GM23338 (cell line): Measurements from ENCODE around the gene RNF181. TPM values are rescaled to one million over a fixed set of nuclear protein-coding genes. Genes with fewer than 3 reads are reported as not detected.

Experiments used
- ATAC-seq: fragments of 200-7000 bp; cut with Tn5 transposase; 3 replicates; pipeline ENCODE4 v1.9.1; 2020
- DNase-seq: peaks from one replicate; pipeline ENCODE4 v3.0.0-alpha.2; 2015; ENCODE audit warnings: low spot score
- H2AFZ ChIP-seq: fragments of 200-600 bp; sonication (generic); 2 replicates; pipeline ENCODE4 v1.8.0; 2016; ENCODE audit warnings: antibody characterized with exemption, mild to moderate bottlenecking, moderate library complexity
- H3F3A ChIP-seq: fragments of 200-600 bp; sonication (generic); replicated peaks from 2 replicates; pipeline ENCODE4 v1.8.0; 2017; ENCODE audit warnings: antibody characterized with exemption, mixed run types, low read depth
- H3K27ac ChIP-seq: fragments of 200-600 bp; sonication (generic); 2 replicates; pipeline ENCODE4 v1.6.1; 2016; ENCODE audit warnings: low read depth
- H3K27me3 ChIP-seq: fragments of 200-600 bp; sonication (generic); 2 replicates; pipeline ENCODE4 v1.8.0; 2016; ENCODE audit warnings: mild to moderate bottlenecking, mixed run types, moderate library complexity; ENCODE audit not compliant: insufficient read depth
- H3K36me3 ChIP-seq: fragments of 200-600 bp; sonication (generic); 2 replicates; pipeline ENCODE4 v1.8.0; 2016; ENCODE audit warnings: mild to moderate bottlenecking; ENCODE audit not compliant: insufficient read depth
- H3K4me1 ChIP-seq: fragments of 200-600 bp; sonication (generic); 2 replicates; pipeline ENCODE4 v1.8.0; 2016; ENCODE audit warnings: mild to moderate bottlenecking, moderate library complexity; ENCODE audit not compliant: insufficient read depth
- H3K4me2 ChIP-seq: fragments of 200-600 bp; sonication (generic); 2 replicates; pipeline ENCODE4 v1.7.1; 2017; ENCODE audit warnings: mixed run types
- H3K4me3 ChIP-seq: fragments of 200-600 bp; sonication (generic); 2 replicates; pipeline ENCODE4 v1.6.1; 2016; ENCODE audit warnings: mixed run types
- H3K79me2 ChIP-seq: fragments of 200-600 bp; sonication (generic); replicated peaks from 2 replicates; pipeline ENCODE4 v1.8.0; 2017; ENCODE audit warnings: mild to moderate bottlenecking; ENCODE audit not compliant: insufficient read depth
- H3K9me2 ChIP-seq: fragments of 200-600 bp; sonication (generic); 2 replicates; pipeline ENCODE4 v1.8.0; 2017; ENCODE audit not compliant: insufficient read depth
- H4K20me1 ChIP-seq: fragments of 200-600 bp; sonication (generic); replicated peaks from 2 replicates; pipeline ENCODE4 v1.8.0; 2017; ENCODE audit warnings: mild to moderate bottlenecking; ENCODE audit not compliant: insufficient read depth
- H3K27ac Mint-ChIP-seq: 2 replicates; pipeline ENCODE4 v1.8.0; 2020; ENCODE audit warnings: inconsistent platforms, mild to moderate bottlenecking, moderate library complexity, mixed read lengths
- H3K27me3 Mint-ChIP-seq: 3 replicates; pipeline ENCODE4 v1.8.0; 2022; ENCODE audit warnings: low read depth, mild to moderate bottlenecking, moderate library complexity, mixed read lengths, inconsistent platforms; ENCODE audit not compliant: insufficient read depth, poor library complexity
- H3K36me3 Mint-ChIP-seq: 3 replicates; pipeline ENCODE4 v1.8.0; 2021; ENCODE audit warnings: low read depth, mild to moderate bottlenecking, inconsistent platforms, moderate library complexity, mixed read lengths
- H3K4me1 Mint-ChIP-seq: 3 replicates; pipeline ENCODE4 v1.8.0; 2020; ENCODE audit warnings: mild to moderate bottlenecking, inconsistent platforms, mixed read lengths
- H3K4me3 Mint-ChIP-seq: 3 replicates; pipeline ENCODE4 v1.8.0; 2021; ENCODE audit warnings: moderate library complexity, mild to moderate bottlenecking, inconsistent platforms, mixed read lengths
- H3K9me3 Mint-ChIP-seq: 3 replicates; pipeline ENCODE4 v1.8.0; 2020; ENCODE audit warnings: moderate library complexity, mild to moderate bottlenecking, inconsistent platforms, mixed read lengths
- CREB1 ChIP-seq: fragments of 250-450 bp; sonication (Bioruptor Pico); IDR thresholded peaks from 2 replicates; pipeline ENCODE4 v1.5.0; 2020; ENCODE audit warnings: low read depth, mild to moderate bottlenecking, moderate library complexity
- EZH2phosphoT487 ChIP-seq: fragments of 200-600 bp; sonication (generic); IDR thresholded peaks from one replicate; pipeline ENCODE4 v1.8.1; 2018; ENCODE audit warnings: antibody characterized with exemption; ENCODE audit not compliant: unreplicated experiment
- JUNB ChIP-seq: IDR thresholded peaks from one replicate; pipeline ENCODE4 v1.6.1; 2016; ENCODE audit warnings: antibody characterized with exemption; ENCODE audit not compliant: unreplicated experiment
- NANOG ChIP-seq: IDR thresholded peaks from 2 replicates; pipeline ENCODE4 v1.6.1; 2016; ENCODE audit warnings: antibody characterized with exemption, borderline replicate concordance
- POLR2AphosphoS5 ChIP-seq: IDR thresholded peaks from 2 replicates; pipeline ENCODE4 v1.6.1; 2016; ENCODE audit warnings: antibody characterized with exemption, low read depth
- ZNF114 ChIP-seq: fragments of 250-450 bp; sonication (Bioruptor Pico); IDR thresholded peaks from 2 replicates; pipeline ENCODE4 v1.5.0; 2020; ENCODE audit warnings: mild to moderate bottlenecking, moderate library complexity
- ZNF331 ChIP-seq: fragments of 250-450 bp; sonication (Bioruptor Pico); IDR thresholded peaks from 2 replicates; pipeline ENCODE4 v1.5.0; 2020; ENCODE audit warnings: low read depth, mild to moderate bottlenecking, moderate library complexity
- polyA plus RNA-seq: library from polyadenylated mRNA; unstranded; fragments of >200 nt; fragmentation: Nextera tagmentation; extraction: Ambion mirVana; gene quantifications from 2 replicates; pipeline ENCODE4 v1.2.1, GENCODE V29; 2016
- total RNA-seq: library from RNA; depleted of rRNA; stranded (reverse); fragments of >200 nt; shearing (Covaris generic); gene quantifications from 2 replicates; pipeline ENCODE4 v1.2.3, GENCODE V29; 2014
- TF ChIP-seq, protein P1 (sequence below): IDR thresholded peaks from one replicate; pipeline ENCODE4 v1.6.1; 2018; ENCODE audit warnings: antibody characterized with exemption; ENCODE audit not compliant: unreplicated experiment
- TF ChIP-seq, protein P2 (sequence below): fragments of 250-450 bp; sonication (Bioruptor Pico); IDR thresholded peaks from 2 replicates; pipeline ENCODE4 v1.5.0; 2020; ENCODE audit warnings: mild to moderate bottlenecking, moderate library complexity

The RNF181 gene
- total and polyA plus RNA-seq, 2 experiments from 2014 or later = 114 to 260 TPM

DNA sequence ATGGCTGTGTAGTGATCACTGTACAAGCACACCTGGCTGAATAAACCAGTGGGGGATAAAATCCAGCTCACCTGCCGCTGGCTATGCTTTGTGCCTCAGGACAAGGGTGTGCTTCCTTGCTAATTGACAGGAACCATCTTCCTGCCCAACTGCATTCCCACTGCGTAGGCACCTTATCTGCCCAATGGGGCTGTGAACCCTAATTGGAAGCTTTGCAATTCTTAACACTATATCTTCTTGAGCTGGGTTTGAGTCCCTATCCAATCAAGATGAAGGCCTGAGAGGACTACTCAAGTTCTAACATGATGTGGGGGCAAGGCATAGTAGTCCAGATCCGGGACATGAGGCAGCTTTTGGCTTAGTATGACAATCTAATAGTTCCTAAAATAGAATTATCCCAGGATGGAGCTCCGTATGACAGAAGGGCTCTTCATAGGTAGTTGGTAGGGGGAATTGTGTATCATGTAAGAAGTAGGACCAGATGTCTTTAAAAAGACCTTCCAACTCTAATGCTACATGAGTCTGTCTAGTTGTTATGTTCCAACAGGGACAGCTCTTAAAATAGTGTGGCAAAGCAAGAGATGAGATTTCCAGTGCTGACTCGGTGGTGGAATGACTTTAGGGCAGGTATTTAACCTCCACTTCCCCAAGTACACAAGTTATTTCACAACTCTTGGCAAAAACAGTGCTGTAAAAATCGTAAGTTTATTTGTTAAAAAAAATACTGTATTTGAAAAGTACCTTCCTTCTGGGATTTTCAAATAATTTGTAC is 9.2 kb downstream of the RNF181 start:
- Histone ChIP-seq H3F3A (peaks cover 18% of the 10 kb centered on the region; the same call in 1 of the 2 replicates), H3K36me3 (0 out of 2 replicates have a peak, but pooled peaks cover 3% of the 10 kb centered on the region), H3K27ac (no peak overlapping the region; the same call in 1 of the 2 replicates), H2AFZ (no peak overlapping the region), H3K79me2 (peaks cover 23% of the 10 kb centered on the region), H3K9me2 (no peaks in the 10 kb centered on the region), H3K4me1 (peaks cover 3% of the 10 kb centered on the region; the same call in 1 of the 2 replicates), H4K20me1 (peaks cover 30% of the 10 kb centered on the region), H3K27me3 (no peaks in the 10 kb centered on the region), H3K4me3 (no peak overlapping the region), H3K4me2 (peak overlapping the region; percentile 53; the same call in 1 of the 2 replicates)
- peaks cover 3% of the 10 kb centered on the region; the same call in 1 of the 3 replicates for H3K9me3 Mint-ChIP-seq
- ATAC-seq (no peak), DNase-seq (no peak)
- peaks cover 13% of the 10 kb centered on the region for H3K4me1 Mint-ChIP-seq
- H3K36me3 Mint-ChIP-seq = peaks cover 36% of the 10 kb centered on the region
- no peak overlapping the region for H3K27ac Mint-ChIP-seq
- TF ChIP-seq ZNF331 (no peak), EZH2phosphoT487 (no peak), NANOG (no peak), ZNF114 (CRISPR knock-in tag) (no peak), CREB1 (CRISPR knock-in tag) (no peak), JUNB (no peak)
- H3K27me3 Mint-ChIP-seq = peaks cover 21% of the 10 kb centered on the region
- no peak overlapping the region for H3K4me3 Mint-ChIP-seq

DNA sequence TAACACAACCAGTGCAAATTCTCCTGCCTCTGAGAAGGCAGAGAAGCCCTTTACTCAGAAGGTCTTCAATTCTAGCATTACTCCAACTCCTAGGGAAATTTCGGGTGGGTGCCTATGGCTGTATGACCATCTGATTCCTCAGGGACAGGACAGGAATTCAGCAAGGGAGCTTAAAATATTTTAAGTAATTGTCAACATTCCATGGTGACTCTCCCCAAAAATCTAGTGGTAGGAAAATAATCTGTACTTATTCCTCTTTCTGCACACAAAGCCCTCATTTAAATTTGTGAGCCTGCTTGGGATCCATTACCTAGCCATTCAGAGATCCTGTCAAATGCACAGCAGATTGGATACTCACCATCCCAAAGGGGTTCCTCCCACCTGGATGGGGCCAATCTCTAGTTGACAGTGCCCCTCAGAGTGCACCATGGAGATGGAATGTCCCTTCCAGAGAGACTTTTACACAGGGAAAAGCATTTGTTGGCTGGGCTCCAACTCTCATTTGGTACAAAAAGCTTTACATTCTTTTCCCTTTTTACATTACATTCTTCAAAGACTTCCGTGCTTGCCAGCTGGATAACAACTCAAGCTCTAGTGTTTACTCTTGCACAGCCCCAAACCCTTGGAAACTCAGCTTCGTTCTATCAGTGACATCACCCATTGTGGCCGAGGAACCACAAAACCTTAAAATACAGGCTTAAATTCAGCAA is 10.0 kb downstream of the RNF181 start:
- H3K27me3 ChIP-seq = no peaks in the 10 kb centered on the region
- peaks cover 18% of the 10 kb centered on the region; the same call in 1 of the 2 replicates for H3F3A ChIP-seq
- peaks cover 3% of the 10 kb centered on the region; the same call in 1 of the 3 replicates for H3K9me3 Mint-ChIP-seq
- H3K27ac Mint-ChIP-seq = no peak overlapping the region
- H2AFZ ChIP-seq = no peak overlapping the region
- H3K4me1 ChIP-seq = peaks cover 3% of the 10 kb centered on the region; the same call in 1 of the 2 replicates
- H3K4me2 ChIP-seq = no peak overlapping the region
- H4K20me1 ChIP-seq = peaks cover 30% of the 10 kb centered on the region
- H3K27ac ChIP-seq = no peak overlapping the region; the same call in 1 of the 2 replicates
- H3K9me2 ChIP-seq = no peaks in the 10 kb centered on the region
- TF ChIP-seq ZNF114 (CRISPR knock-in tag) = no peak
- no peak for TF ChIP-seq CREB1 (CRISPR knock-in tag)
- no peak for TF ChIP-seq POLR2AphosphoS5
- TF ChIP-seq, protein P1, sequence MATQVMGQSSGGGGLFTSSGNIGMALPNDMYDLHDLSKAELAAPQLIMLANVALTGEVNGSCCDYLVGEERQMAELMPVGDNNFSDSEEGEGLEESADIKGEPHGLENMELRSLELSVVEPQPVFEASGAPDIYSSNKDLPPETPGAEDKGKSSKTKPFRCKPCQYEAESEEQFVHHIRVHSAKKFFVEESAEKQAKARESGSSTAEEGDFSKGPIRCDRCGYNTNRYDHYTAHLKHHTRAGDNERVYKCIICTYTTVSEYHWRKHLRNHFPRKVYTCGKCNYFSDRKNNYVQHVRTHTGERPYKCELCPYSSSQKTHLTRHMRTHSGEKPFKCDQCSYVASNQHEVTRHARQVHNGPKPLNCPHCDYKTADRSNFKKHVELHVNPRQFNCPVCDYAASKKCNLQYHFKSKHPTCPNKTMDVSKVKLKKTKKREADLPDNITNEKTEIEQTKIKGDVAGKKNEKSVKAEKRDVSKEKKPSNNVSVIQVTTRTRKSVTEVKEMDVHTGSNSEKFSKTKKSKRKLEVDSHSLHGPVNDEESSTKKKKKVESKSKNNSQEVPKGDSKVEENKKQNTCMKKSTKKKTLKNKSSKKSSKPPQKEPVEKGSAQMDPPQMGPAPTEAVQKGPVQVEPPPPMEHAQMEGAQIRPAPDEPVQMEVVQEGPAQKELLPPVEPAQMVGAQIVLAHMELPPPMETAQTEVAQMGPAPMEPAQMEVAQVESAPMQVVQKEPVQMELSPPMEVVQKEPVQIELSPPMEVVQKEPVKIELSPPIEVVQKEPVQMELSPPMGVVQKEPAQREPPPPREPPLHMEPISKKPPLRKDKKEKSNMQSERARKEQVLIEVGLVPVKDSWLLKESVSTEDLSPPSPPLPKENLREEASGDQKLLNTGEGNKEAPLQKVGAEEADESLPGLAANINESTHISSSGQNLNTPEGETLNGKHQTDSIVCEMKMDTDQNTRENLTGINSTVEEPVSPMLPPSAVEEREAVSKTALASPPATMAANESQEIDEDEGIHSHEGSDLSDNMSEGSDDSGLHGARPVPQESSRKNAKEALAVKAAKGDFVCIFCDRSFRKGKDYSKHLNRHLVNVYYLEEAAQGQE = no peak
- TF ChIP-seq, protein P2, sequence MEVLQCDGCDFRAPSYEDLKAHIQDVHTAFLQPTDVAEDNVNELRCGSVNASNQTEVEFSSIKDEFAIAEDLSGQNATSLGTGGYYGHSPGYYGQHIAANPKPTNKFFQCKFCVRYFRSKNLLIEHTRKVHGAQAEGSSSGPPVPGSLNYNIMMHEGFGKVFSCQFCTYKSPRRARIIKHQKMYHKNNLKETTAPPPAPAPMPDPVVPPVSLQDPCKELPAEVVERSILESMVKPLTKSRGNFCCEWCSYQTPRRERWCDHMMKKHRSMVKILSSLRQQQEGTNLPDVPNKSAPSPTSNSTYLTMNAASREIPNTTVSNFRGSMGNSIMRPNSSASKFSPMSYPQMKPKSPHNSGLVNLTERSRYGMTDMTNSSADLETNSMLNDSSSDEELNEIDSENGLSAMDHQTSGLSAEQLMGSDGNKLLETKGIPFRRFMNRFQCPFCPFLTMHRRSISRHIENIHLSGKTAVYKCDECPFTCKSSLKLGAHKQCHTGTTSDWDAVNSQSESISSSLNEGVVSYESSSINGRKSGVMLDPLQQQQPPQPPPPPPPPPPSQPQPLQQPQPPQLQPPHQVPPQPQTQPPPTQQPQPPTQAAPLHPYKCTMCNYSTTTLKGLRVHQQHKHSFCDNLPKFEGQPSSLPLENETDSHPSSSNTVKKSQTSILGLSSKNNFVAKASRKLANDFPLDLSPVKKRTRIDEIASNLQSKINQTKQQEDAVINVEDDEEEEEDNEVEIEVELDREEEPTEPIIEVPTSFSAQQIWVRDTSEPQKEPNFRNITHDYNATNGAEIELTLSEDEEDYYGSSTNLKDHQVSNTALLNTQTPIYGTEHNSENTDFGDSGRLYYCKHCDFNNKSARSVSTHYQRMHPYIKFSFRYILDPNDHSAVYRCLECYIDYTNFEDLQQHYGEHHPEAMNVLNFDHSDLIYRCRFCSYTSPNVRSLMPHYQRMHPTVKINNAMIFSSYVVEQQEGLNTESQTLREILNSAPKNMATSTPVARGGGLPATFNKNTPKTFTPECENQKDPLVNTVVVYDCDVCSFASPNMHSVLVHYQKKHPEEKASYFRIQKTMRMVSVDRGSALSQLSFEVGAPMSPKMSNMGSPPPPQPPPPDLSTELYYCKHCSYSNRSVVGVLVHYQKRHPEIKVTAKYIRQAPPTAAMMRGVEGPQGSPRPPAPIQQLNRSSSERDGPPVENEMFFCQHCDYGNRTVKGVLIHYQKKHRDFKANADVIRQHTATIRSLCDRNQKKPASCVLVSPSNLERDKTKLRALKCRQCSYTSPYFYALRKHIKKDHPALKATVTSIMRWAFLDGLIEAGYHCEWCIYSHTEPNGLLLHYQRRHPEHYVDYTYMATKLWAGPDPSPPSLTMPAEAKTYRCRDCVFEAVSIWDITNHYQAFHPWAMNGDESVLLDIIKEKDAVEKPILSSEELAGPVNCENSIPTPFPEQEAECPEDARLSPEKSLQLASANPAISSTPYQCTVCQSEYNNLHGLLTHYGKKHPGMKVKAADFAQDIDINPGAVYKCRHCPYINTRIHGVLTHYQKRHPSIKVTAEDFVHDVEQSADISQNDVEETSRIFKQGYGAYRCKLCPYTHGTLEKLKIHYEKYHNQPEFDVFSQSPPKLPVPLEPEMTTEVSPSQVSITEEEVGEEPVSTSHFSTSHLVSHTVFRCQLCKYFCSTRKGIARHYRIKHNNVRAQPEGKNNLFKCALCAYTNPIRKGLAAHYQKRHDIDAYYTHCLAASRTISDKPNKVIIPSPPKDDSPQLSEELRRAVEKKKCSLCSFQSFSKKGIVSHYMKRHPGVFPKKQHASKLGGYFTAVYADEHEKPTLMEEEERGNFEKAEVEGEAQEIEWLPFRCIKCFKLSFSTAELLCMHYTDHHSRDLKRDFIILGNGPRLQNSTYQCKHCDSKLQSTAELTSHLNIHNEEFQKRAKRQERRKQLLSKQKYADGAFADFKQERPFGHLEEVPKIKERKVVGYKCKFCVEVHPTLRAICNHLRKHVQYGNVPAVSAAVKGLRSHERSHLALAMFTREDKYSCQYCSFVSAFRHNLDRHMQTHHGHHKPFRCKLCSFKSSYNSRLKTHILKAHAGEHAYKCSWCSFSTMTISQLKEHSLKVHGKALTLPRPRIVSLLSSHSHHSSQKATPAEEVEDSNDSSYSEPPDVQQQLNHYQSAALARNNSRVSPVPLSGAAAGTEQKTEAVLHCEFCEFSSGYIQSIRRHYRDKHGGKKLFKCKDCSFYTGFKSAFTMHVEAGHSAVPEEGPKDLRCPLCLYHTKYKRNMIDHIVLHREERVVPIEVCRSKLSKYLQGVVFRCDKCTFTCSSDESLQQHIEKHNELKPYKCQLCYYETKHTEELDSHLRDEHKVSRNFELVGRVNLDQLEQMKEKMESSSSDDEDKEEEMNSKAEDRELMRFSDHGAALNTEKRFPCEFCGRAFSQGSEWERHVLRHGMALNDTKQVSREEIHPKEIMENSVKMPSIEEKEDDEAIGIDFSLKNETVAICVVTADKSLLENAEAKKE (CRISPR knock-in tag) = no peak
- no peak overlapping the region for H3K4me3 Mint-ChIP-seq
- H3K79me2 ChIP-seq = peaks cover 29% of the 10 kb centered on the region
- peaks cover 41% of the 10 kb centered on the region for H3K36me3 Mint-ChIP-seq
- H3K4me1 Mint-ChIP-seq = peaks cover 17% of the 10 kb centered on the region
- DNase-seq = no peak
- H3K4me3 ChIP-seq = no peak overlapping the region
- no peak for ATAC-seq
- H3K27me3 Mint-ChIP-seq = peaks cover 17% of the 10 kb centered on the region
- 0 out of 2 replicates have a peak, but pooled peaks cover 3% of the 10 kb centered on the region for H3K36me3 ChIP-seq
